ACC112 (cell line): ENCODE measurements around the gene FUOM.
"Not testable (repeated sequence)": the region's sequence is repeated elsewhere in the genome, so short reads cannot be mapped to it uniquely, and the experiment has no call there.

ENCODE experiments used
- H2AFZ ChIP-seq: fragments of 200-600 bp; sonication (generic); one replicate; pipeline ENCODE4 v1.6.0; 2017; ENCODE audit warnings: antibody characterized with exemption, low read length; ENCODE audit not compliant: unreplicated experiment
- H3K27ac ChIP-seq: fragments of 200-600 bp; sonication (generic); 2 replicates; pipeline ENCODE4 v1.5.1; 2014; ENCODE audit warnings: low read depth, mild to moderate bottlenecking, antibody characterized with exemption, low read length, moderate library complexity
- H3K27me3 ChIP-seq: fragments of 200-600 bp; sonication (generic); 2 replicates; pipeline ENCODE4 v1.6.1; 2014; ENCODE audit warnings: mild to moderate bottlenecking, antibody characterized with exemption, low read length, moderate library complexity, mixed read lengths; ENCODE audit not compliant: insufficient read depth
- H3K36me3 ChIP-seq: fragments of 200-600 bp; sonication (generic); 2 replicates; pipeline ENCODE4 v1.6.1; 2016; ENCODE audit warnings: mild to moderate bottlenecking, antibody characterized with exemption, low read length, moderate library complexity, mixed read lengths; ENCODE audit not compliant: insufficient read depth
- H3K4me1 ChIP-seq: fragments of 200-600 bp; sonication (generic); one replicate; pipeline ENCODE4 v1.6.1; 2016; ENCODE audit warnings: low read length, mixed read lengths; ENCODE audit not compliant: insufficient read depth, unreplicated experiment, control insufficient read depth
- H3K4me3 ChIP-seq: fragments of 200-600 bp; sonication (generic); 2 replicates; pipeline ENCODE4 v1.5.1; 2014; ENCODE audit warnings: mild to moderate bottlenecking, low read depth, low read length
- H3K79me2 ChIP-seq: fragments of 200-600 bp; sonication (generic); one replicate; pipeline ENCODE4 v1.6.0; 2016; ENCODE audit warnings: low read length; ENCODE audit not compliant: control insufficient read depth, unreplicated experiment, insufficient read depth

Gene FUOM

DNA sequence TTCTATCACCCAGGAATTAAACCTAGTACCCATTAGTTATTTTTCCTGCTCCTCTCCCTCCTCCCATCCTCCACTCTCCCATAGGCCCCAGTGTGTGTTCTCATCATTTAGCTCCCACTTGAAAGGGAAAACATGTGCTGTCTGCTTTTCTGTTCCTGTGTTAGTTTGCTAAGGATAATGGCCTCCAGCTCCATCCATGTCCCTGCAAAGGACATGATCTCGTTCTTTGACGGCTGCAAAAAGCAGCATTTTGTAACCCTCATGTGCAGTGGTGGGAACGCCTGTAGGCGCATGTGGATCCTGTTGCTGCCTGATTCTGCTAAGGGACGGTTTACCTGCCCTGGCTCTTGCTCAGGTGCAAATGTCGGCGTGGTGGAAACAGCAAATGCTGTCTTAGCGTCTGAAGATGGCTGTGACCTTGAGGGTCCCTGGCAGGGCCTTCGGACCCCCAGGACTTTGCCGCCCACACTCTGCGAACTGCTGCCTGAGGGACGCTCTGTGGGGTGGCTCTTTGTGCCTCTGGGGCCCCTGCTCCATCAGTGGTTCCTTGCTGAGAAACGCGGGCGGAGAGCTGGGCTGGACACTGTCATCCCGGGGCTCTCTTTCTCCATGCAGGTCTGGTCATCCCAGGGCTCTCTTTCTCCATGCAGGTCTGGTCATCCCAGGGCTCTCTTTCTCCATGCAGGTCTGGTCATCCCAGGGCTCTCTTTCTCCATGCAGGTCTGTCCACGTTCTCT, 30.6 kb upstream of the FUOM start:
- Histone ChIP-seq H3K4me3 (no peak overlapping the region), H3K36me3 (no peaks in the 10 kb centered on the region), H3K4me1 (no peaks in the 10 kb centered on the region), H3K27ac (no peak overlapping the region), H3K27me3 (no peaks in the 10 kb centered on the region), H2AFZ (no peak overlapping the region), H3K79me2 (no peaks in the 10 kb centered on the region)

DNA sequence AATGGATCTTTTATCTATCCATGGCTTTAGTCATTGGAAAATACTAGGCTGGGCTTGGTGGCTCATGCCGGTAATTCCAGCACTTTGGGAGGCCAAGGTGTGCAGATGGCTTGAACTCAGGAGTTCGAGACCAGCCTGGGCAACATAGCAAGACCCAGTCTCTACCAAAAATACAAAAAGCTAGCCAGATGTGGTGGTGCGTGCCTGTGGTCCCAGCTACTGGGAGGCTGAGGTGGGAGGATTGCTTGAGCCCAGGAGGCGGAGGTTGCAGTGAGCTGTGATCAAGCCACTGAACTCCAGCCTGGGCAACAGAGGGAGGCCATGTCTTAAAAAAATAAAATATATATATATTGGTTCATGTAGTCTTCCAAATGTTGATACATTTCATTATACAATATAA, 29.1 kb upstream of the FUOM start:
- H3K36me3 ChIP-seq, H3K27me3 ChIP-seq, H3K27ac ChIP-seq, H3K79me2 ChIP-seq, H3K4me1 ChIP-seq, H2AFZ ChIP-seq, H3K4me3 ChIP-seq: not testable (repeated sequence)

DNA sequence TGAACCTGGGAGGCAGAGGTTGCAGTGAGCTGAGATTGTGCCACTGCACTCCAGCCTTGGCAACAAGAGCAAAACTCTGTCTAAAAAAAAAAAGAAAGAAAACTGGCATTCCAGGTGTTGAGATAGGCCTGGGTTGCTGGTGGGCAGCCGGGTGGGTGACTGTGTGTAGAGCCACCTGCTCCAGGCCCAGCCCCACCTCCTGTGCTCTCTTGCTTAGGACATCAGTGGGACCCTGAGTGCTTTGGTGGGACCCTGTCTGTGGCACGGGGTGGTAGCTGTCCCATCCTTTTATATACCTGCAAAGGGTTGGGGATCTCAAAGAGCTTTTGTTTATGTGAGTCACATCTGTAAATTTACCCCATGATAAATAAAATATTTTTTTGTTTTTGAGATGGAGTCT, 27.4 kb upstream of the FUOM start:
- Histone ChIP-seq H3K27ac (no peak overlapping the region), H3K79me2 (no peaks in the 10 kb centered on the region), H3K4me3 (no peak overlapping the region), H3K27me3 (no peaks in the 10 kb centered on the region), H2AFZ (no peak overlapping the region), H3K36me3 (no peaks in the 10 kb centered on the region), H3K4me1 (no peaks in the 10 kb centered on the region)

DNA sequence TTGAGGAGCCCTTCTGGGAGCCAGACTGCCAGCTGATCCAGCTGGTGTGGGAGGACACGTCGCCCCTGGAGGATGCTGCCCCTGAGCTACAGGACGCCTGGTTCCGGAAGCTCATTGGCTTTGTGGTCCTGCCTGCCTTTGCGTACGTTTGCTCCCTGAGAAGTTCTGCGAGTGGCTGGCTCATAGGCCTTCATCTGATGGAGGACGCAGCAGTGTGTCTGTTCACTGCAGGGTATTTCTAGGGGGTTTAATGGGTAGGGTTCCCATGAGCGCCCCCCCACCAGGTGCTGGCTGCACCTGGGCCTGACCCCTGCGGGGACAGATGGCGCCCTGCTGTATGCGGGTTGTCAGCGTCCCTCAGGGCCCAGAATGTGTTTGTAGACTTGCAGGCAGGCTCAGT, 26.3 kb upstream of the FUOM start:
- no peak overlapping the region for H2AFZ ChIP-seq
- H3K36me3 ChIP-seq, result no peaks in the 10 kb centered on the region
- H3K4me3 ChIP-seq, result no peak overlapping the region
- no peaks in the 10 kb centered on the region for H3K79me2 ChIP-seq
- no peaks in the 10 kb centered on the region for H3K27me3 ChIP-seq
- no peak overlapping the region for H3K27ac ChIP-seq
- H3K4me1 ChIP-seq, result no peaks in the 10 kb centered on the region

DNA sequence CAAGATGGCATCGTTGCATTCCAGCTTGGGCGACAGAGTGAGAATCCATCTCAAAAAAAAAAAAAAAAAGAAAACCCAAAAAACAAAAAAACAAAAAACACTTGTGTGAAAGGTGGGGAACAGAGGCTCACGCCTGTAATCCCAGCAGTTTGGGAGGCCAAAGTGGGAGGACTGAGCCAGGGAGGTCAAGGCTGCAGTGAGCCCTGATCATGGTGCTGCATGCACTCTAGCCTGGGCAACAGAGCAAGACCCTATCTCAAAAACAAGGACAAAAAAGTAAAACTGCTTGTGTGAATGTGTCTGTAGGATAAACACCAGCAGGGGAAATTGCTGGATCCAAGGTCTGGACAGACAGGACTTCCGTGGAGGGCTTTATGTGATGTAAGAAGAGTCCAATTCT, 25.7 kb upstream of the FUOM start:
- no peaks in the 10 kb centered on the region for H3K4me1 ChIP-seq
- H2AFZ ChIP-seq, result no peak overlapping the region
- no peak overlapping the region for H3K27ac ChIP-seq
- H3K27me3 ChIP-seq, result no peaks in the 10 kb centered on the region
- H3K79me2 ChIP-seq, result no peaks in the 10 kb centered on the region
- no peaks in the 10 kb centered on the region for H3K36me3 ChIP-seq
- no peak overlapping the region for H3K4me3 ChIP-seq

DNA sequence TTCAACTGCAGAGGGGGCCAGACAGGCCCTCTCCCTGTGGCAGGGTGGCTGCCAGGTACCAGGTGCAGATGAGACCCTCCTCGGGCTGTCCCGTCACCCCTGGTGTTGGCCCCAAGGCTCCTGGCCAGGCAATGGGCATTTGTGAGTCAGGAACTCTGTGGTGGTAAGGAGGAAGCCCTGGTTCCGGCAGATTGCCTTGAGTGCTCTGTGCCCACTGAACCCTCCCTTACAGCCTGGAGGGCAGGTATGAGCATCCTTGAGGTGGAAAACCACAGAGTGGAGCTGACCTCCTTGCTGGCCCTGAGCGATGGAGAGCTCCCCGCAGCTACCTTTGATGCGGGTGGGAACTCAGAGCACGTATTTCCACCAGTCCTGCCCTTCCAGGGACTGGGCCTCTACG, 23.2 kb upstream of the FUOM start:
- no peaks in the 10 kb centered on the region for H3K79me2 ChIP-seq
- no peak overlapping the region for H3K4me3 ChIP-seq
- H2AFZ ChIP-seq, result no peak overlapping the region
- no peaks in the 10 kb centered on the region for H3K27me3 ChIP-seq
- H3K36me3 ChIP-seq, result no peaks in the 10 kb centered on the region
- H3K27ac ChIP-seq, result no peak overlapping the region
- no peaks in the 10 kb centered on the region for H3K4me1 ChIP-seq

DNA sequence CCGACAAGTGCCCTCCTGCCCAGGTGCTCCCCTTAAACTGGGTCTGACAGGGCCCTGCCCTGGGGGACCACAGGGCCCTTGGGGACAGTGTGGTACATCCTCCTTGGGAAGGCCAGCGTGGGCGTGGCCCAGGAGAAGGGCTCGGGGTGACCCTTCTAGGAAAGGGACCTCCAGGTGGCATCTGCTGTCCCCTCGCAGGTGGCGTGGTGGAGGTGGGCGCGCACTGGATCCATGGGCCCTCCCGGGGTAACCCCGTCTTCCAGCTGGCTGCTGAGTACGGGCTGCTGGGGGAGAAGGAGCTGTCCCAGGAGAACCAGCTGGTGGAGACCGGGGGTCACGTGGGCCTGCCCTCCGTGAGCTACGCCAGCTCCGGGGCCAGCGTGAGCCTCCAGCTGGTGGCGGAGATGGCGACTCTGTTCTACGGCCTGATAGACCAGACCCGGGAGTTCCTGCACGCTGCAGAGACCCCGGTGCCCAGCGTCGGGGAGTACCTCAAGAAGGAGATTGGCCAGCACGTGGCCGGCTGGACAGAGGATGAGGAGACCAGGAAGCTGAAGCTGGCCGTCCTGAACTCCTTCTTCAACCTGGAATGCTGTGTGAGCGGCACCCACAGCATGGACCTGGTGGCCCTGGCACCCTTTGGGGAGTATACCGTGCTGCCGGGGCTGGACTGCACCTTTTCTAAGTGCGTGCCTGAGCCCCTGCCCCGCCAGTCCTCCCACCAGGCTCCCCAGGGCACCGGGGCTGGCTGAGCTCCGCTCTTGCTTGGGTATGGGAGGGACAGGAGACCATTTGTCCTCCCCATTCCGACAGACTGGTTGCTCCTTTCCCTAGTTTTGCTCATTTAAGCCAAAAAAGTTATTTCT, 22.2 kb upstream of the FUOM start:
- no peaks in the 10 kb centered on the region for H3K36me3 ChIP-seq
- no peak overlapping the region for H3K27ac ChIP-seq
- no peak overlapping the region for H2AFZ ChIP-seq
- no peaks in the 10 kb centered on the region for H3K27me3 ChIP-seq
- H3K4me3 ChIP-seq, result peak overlapping the region; percentile 82
- no peaks in the 10 kb centered on the region for H3K4me1 ChIP-seq
- H3K79me2 ChIP-seq, result no peaks in the 10 kb centered on the region

DNA sequence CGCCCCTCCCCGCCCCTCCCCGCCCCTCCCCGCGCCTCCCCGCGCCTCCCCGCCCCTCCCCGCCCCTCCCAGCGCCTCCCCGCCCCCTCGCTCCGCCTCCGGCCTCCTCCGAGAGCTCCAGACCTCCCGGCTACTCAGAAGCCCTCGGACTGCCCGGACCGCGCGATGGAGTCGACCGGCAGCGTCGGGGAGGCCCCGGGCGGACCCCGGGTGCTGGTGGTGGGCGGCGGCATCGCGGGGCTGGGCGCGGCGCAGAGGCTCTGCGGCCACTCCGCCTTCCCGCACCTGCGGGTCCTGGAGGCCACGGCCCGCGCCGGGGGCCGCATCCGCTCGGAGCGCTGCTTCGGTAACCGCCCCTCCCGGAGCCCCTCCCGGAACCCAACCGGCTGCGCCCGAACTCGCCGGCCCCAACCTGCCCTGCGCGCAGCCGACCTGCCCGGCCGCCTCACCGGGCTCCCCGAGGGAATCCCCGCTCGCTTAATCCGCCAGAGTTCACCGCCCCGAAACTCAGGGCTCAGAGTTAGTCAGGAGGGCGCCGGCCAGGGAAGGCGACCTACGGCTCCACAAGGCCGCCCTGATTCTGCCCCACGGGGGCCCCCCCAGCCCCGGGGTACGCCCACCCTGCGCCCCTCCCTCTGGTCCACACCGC, 21.5 kb upstream of the FUOM start, which contains the start of gene PAOX:
Gene PAOX, plus strand, starts transcription at position 111 of the 649 bp plus-strand sequence. Its CDS starts 55 bp downstream, at position 166.
- Histone ChIP-seq H3K4me1 (no peaks in the 10 kb centered on the region), H3K27ac (no peak within 1 kb of the TSS), H3K4me3 (peak within 1 kb of the TSS; percentile 82), H3K27me3 (no peaks in the 10 kb centered on the region), H3K36me3 (no peaks in the 10 kb centered on the region), H3K79me2 (no peaks in the 10 kb centered on the region), H2AFZ (peak within 1 kb of the TSS; percentile 62)

DNA sequence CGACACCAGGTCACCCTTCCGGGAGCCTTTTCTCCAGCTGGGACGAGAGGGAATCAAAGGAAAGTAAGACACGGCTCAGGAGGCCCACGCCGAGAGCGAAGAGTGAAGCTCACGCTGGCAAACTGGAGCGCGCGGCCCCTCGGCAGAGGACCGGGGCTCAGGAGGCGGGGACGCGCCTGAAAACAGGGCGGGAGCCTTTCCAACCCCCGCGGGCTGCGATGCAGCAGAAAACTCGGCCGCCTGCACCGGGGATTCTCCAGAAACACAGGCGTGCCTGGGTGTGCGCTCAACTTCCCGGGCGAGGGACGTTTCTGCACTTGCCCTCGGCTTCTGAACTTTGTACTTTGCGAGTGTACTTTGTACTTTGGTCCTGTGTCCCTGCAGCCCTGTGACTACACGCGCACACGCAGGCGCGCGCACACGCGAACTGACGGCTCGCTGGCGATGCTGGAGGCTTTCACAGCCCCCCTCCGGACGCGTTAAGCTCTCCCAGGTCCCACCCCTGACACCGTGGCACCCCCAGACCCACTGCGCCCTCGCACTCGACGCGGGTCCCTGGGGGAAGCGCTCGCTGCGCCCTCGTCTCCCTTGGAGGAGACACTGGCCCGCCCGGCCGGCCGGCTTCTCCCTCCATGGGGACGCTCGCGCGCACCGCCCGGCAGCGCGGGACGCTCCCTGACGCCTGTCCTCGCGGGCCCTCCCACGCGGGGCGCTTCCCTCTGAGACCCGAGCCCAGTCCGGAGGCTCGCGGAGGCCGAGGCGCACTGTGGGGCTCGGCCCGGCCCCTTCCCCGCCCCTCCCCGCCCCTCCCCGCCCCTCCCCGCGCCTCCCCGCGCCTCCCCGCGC, 20.7 kb upstream of the FUOM start:
- H2AFZ ChIP-seq, result peak overlapping the region; percentile 62
- H3K4me3 ChIP-seq, result peak overlapping the region; percentile 77
- H3K27ac ChIP-seq, result no peak overlapping the region
- H3K27me3 ChIP-seq, result no peaks in the 10 kb centered on the region
- H3K4me1 ChIP-seq, result peaks cover 4% of the 10 kb centered on the region
- no peaks in the 10 kb centered on the region for H3K79me2 ChIP-seq
- H3K36me3 ChIP-seq, result no peaks in the 10 kb centered on the region

DNA sequence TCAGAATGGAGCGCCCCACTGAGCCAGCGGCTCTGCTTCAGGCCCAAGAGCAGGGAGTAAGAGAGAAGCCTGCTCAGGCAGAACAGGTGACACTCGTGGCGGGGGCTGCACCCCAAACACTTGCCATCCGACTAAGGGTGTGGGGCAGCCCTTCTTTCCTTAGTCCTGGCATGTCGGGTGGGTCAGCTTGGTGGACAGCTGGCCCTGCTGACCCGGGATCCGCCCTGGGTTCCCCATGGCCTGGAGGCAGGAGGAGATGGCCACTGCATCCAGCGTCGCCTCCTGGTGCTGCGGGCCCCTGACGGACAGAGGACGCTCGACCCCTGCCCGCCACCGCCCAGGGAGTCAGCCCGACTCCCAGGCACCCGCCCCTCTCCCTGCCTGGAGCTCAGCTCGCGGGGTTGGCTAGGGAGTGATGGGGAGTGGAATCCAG, 20.0 kb upstream of the FUOM start:
- H3K36me3 ChIP-seq, result no peaks in the 10 kb centered on the region
- no peaks in the 10 kb centered on the region for H3K27me3 ChIP-seq
- H2AFZ ChIP-seq, result peak overlapping the region; percentile 30
- H3K79me2 ChIP-seq, result no peaks in the 10 kb centered on the region
- H3K4me1 ChIP-seq, result peaks cover 4% of the 10 kb centered on the region
- peak overlapping the region; percentile 77 for H3K4me3 ChIP-seq
- H3K27ac ChIP-seq, result no peak overlapping the region
